Measurements from ENCODE around the gene CPNE9. TPM values are rescaled to one million over a fixed set of nuclear protein-coding genes. Genes with fewer than 3 reads are reported as not detected.

CPNE9 gene
- total RNA-seq, 5 donors from 2014 or later (not counting 1 experiment from before 2014, with no cell fraction given), result 0.19 to 1.5 (median 0.24) TPM; not detected in 1

DNA sequence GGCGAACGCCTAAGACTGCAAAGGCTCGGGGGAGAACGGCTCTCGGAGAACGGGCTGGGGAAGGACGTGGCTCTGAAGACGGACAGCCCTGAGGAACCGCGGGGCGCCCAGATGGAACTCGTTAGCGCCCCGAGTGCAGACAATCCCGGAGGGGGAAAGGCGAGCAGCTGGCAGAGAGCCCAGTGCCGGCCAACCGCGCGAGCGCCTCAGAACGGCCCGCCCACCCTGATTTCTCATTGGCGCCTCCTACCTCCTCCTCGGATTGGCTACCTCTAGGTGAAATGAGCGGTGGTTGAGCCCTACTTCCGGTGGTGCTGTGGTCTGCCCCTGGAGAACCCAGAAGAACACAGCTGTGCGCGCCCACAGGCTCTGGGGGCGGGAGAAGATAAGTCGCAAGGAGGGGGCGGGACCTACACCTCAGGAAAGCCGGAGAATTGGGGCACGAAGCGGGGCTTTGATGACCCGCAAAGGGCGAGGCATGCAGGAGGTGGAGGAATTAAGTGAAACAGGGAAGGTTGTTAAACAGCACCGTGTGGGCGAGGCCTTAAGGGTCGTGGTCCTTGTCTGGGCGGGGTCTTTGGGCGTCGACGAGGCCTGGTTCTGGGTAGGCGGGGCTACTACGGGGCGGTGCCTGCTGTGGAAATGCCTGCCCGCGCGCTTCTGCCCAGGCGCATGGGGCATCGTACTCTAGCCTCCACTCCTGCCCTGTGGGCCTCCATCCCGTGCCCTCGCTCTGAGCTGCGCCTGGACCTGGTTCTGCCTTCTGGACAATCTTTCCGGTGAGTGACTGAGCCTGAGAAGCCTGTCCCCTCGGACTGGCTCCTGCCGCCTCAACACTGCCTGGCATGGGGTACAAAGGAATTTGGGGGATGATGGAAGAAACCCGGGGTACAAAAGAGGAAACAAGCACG is 46.3 kb downstream of the CPNE9 start, which contains the start of gene OGG1:
TSS of gene OGG1 (plus strand) at position 308 of the 911 bp plus-strand sequence. CDS start at position 643, 335 bp downstream.
- H3K9me3 ChIP-seq, result no peaks in the 10 kb centered on the region
- Mint-ChIP-seq H3K9me3 (no peaks in the 10 kb centered on the region), H3K27me3 (no peaks in the 10 kb centered on the region), H3K4me1 (peaks cover 46 to 49% (median 47%) of the 10 kb centered on the region in 3 donors), H3K36me3 (peaks cover 28% of the 10 kb centered on the region), H3K27ac (peak within 1 kb of the TSS; percentile 96 to 97), H3K4me3 (peak within 1 kb of the TSS; percentile 95 to 96 (median 95))
- no peaks in the 10 kb centered on the region for H3K27me3 ChIP-seq (replicated peaks in 1 of 2; ENCODE audit: control insufficient read depth in 2 of 2, extremely low read depth in 1 of 2, insufficient read depth in 2 of 2, low read length in 1 of 2)
- under 1% methylated on average over 56 of the region's 60 CpGs for whole genome bisulfite sequencing (ENCODE audit: insufficient coverage)
- peak within 1 kb of the TSS; percentile 70 to 88 for H3K4me3 ChIP-seq (ENCODE audit: control insufficient read depth in 1 of 2, extremely low read depth in 1 of 2, low read length in 1 of 2)
- ATAC-seq (replicated peaks in 1 of 4) (peak; percentile 95 to 97 (median 96)), DNase-seq (peak; percentile 89 to 97 (median 93))
- peaks cover 15 to 58% of the 10 kb centered on the region in 2 donors for H3K36me3 ChIP-seq (ENCODE audit: control insufficient read depth in 2 of 2, extremely low read depth in 1 of 2, insufficient read depth in 1 of 2, low read length in 1 of 2)
- ChIA-PET POLR2A (interaction anchor here in 1 of 2 donors (1.0 kb wide), 1 partner anchor 43 kb away, joined by 4 read pairs; the partner anchor contains the start of gene ARPC4), CTCF (interaction anchor here (0.5 to 1.4 kb wide), 4 partner anchors 12 to 23 kb away, joined by 3 to 5 read pairs (median 4); no protein-coding TSS in a partner anchor)
- H3K27ac ChIP-seq (ENCODE audit: low read length), result peak within 1 kb of the TSS; percentile 50
- peaks cover 16 to 37% of the 10 kb centered on the region in 2 experiments for H3K4me1 ChIP-seq (ENCODE audit: control insufficient read depth in 1 of 2, extremely low read depth in 1 of 2, insufficient read depth in 2 of 2, low read length in 2 of 2)

GRCh38 chr3:9750556-9751411 is 47.2 kb downstream of the CPNE9 start:
- H3K4me3 ChIP-seq (ENCODE audit: control insufficient read depth in 1 of 2, extremely low read depth in 1 of 2, low read length in 1 of 2), result peak overlapping the region; percentile 70 to 88
- WGBS (ENCODE audit: insufficient coverage), result 36% methylated on average over 11 of the region's 17 CpGs
- peak overlapping the region; percentile 50 for H3K27ac ChIP-seq (ENCODE audit: low read length)
- H3K27me3 ChIP-seq (replicated peaks in 1 of 2; ENCODE audit: control insufficient read depth in 2 of 2, extremely low read depth in 1 of 2, insufficient read depth in 2 of 2, low read length in 1 of 2), result no peaks in the 10 kb centered on the region
- H3K27me3 Mint-ChIP-seq, result no peaks in the 10 kb centered on the region
- ChIA-PET CTCF (interaction anchor here in 1 of 2 donors (0.5 to 1.2 kb wide), 2 partner anchors 13 to 570 kb away, joined by 3 read pairs; partner anchors contain the start of gene SEC13), POLR2A (no interaction called here)
- H3K9me3 Mint-ChIP-seq, result no peaks in the 10 kb centered on the region
- H3K4me1 Mint-ChIP-seq, result peaks cover 50 to 52% (median 51%) of the 10 kb centered on the region in 3 donors
- no peak for ATAC-seq (replicated peaks in 1 of 4)
- peak overlapping the region; percentile 96 to 97 for H3K27ac Mint-ChIP-seq
- no peak for DNase-seq
- H3K36me3 Mint-ChIP-seq, result peaks cover 28% of the 10 kb centered on the region
- no peaks in the 10 kb centered on the region for H3K9me3 ChIP-seq
- H3K4me3 Mint-ChIP-seq, result peak overlapping the region; percentile 95 to 96 (median 95)
- peaks cover 19 to 42% of the 10 kb centered on the region in 2 experiments for H3K4me1 ChIP-seq (ENCODE audit: control insufficient read depth in 1 of 2, extremely low read depth in 1 of 2, insufficient read depth in 2 of 2, low read length in 2 of 2)
- peaks cover 8 to 55% of the 10 kb centered on the region in 2 donors for H3K36me3 ChIP-seq (ENCODE audit: control insufficient read depth in 2 of 2, extremely low read depth in 1 of 2, insufficient read depth in 1 of 2, low read length in 1 of 2)

DNA sequence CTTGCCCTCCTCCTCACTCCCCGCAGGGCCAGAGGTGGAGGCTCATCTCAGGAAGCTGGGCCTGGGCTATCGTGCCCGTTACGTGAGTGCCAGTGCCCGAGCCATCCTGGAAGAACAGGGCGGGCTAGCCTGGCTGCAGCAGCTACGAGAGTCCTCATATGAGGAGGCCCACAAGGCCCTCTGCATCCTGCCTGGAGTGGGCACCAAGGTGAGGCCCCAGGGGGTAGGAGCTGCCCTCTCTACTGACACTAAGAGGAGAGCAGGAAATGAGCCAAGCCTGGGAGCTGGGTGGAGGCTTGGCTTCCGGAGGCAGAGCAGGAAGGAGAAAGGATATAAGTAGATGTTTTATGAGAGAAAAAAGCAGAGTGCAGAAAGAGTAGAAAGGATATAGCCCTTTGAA is 51.0 kb downstream of the CPNE9 start:
- H3K9me3 Mint-ChIP-seq, result no peaks in the 10 kb centered on the region
- H3K4me3 Mint-ChIP-seq, result peak overlapping the region in 1 of 3 donors; percentile 66
- H3K27me3 Mint-ChIP-seq, result no peaks in the 10 kb centered on the region
- Histone ChIP-seq H3K27me3 (replicated peaks in 1 of 2; ENCODE audit: control insufficient read depth in 2 of 2, extremely low read depth in 1 of 2, insufficient read depth in 2 of 2, low read length in 1 of 2) (peaks cover 0 to 2% of the 10 kb centered on the region in 2 experiments), H3K4me1 (ENCODE audit: control insufficient read depth in 1 of 2, extremely low read depth in 1 of 2, insufficient read depth in 2 of 2, low read length in 2 of 2) (peaks cover 19 to 34% of the 10 kb centered on the region in 2 experiments), H3K9me3 (no peaks in the 10 kb centered on the region), H3K27ac (ENCODE audit: low read length) (no peak overlapping the region), H3K4me3 (ENCODE audit: control insufficient read depth in 1 of 2, extremely low read depth in 1 of 2, low read length in 1 of 2) (no peak overlapping the region), H3K36me3 (ENCODE audit: control insufficient read depth in 2 of 2, extremely low read depth in 1 of 2, insufficient read depth in 1 of 2, low read length in 1 of 2) (peaks cover 19 to 68% of the 10 kb centered on the region in 2 donors)
- H3K27ac Mint-ChIP-seq, result peak overlapping the region; percentile 77 to 82
- peaks cover 41 to 44% (median 43%) of the 10 kb centered on the region in 3 donors for H3K4me1 Mint-ChIP-seq
- DNase-seq (no peak), ATAC-seq (replicated peaks in 1 of 4) (no peak)
- ChIA-PET CTCF (interaction anchor here (0.5 to 0.6 kb wide), 2 partner anchors 10 to 474 kb away, joined by 3 read pairs; no protein-coding TSS in a partner anchor), POLR2A (no interaction called here)
- WGBS (ENCODE audit: insufficient coverage), result 89% methylated on average over 7 of the region's 8 CpGs
- H3K36me3 Mint-ChIP-seq, result peaks cover 40% of the 10 kb centered on the region

- ATAC-seq (replicated peaks in 1 of 4), result no peak
- POLR2A ChIA-PET, result no interaction called here
- Mint-ChIP-seq H3K27ac (no peak overlapping the region), H3K4me1 (peaks cover 18 to 23% (median 20%) of the 10 kb centered on the region in 3 donors), H3K36me3 (peaks cover 41% of the 10 kb centered on the region), H3K4me3 (no peak overlapping the region), H3K9me3 (no peaks in the 10 kb centered on the region), H3K27me3 (no peaks in the 10 kb centered on the region)
- H3K4me3 ChIP-seq (ENCODE audit: control insufficient read depth in 1 of 2, extremely low read depth in 1 of 2, low read length in 1 of 2), result no peak overlapping the region
- no peak for DNase-seq
- H3K27ac ChIP-seq (ENCODE audit: low read length), result no peak overlapping the region
- H3K4me1 ChIP-seq (ENCODE audit: control insufficient read depth in 1 of 2, extremely low read depth in 1 of 2, insufficient read depth in 2 of 2, low read length in 2 of 2), result peaks cover 4 to 15% of the 10 kb centered on the region in 2 experiments
- no peaks in the 10 kb centered on the region for H3K9me3 ChIP-seq
- peaks cover 19 to 60% of the 10 kb centered on the region in 2 donors for H3K36me3 ChIP-seq (ENCODE audit: control insufficient read depth in 2 of 2, extremely low read depth in 1 of 2, insufficient read depth in 1 of 2, low read length in 1 of 2)
- 100% methylated on average over 9 of the region's 13 CpGs for WGBS (ENCODE audit: insufficient coverage)
- peaks cover 0 to 2% of the 10 kb centered on the region in 2 experiments for H3K27me3 ChIP-seq (replicated peaks in 1 of 2; ENCODE audit: control insufficient read depth in 2 of 2, extremely low read depth in 1 of 2, insufficient read depth in 2 of 2, low read length in 1 of 2)
- CTCF ChIA-PET, result no interaction called here
Measured at GRCh38 chr3:9757427-9757826, 53.8 kb downstream of the CPNE9 start.

DNA sequence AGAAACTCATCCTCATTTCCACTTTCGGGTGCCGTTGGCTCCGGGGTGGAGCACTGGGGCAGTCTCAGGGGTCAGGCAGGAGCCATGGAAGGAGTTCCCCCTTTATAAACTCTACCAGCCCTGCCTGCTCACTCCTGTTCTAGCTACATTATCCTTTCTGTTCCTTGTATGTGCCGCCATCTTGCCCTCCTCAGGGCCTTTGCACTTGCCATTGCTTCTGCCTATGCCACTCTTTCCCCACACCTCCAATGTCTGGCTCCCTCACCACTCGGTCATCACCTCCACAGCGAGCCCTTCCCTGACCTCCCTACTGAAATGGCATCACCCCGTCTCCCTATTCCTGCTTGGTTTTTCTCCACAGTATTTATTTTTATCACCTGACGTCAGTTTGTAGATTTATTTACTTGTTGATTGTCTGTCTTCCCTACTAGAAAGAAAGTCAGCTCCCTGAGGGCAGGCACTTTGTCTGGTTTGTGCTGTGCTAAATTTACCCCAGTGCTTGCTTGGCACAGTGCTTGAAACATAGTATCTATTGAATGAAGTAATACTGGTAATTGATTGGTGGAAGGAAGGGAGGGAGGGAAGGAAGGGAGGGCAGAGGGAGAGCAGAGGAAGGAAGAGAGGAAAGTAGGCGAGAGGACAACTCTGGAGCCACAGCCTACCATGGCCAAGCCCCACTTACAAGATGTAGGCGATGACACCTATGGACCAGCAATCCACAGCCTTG is 57.3 kb downstream of the CPNE9 start:
- Mint-ChIP-seq H3K36me3 (peaks cover 33% of the 10 kb centered on the region), H3K9me3 (no peaks in the 10 kb centered on the region), H3K4me3 (no peak overlapping the region), H3K4me1 (peaks cover 0 to 5% (median 2%) of the 10 kb centered on the region in 3 donors), H3K27me3 (no peaks in the 10 kb centered on the region), H3K27ac (no peak overlapping the region)
- ATAC-seq (replicated peaks in 1 of 4) (no peak), DNase-seq (no peak)
- H3K4me1 ChIP-seq (ENCODE audit: control insufficient read depth in 1 of 2, extremely low read depth in 1 of 2, insufficient read depth in 2 of 2, low read length in 2 of 2), result no peaks in the 10 kb centered on the region
- H3K27me3 ChIP-seq (replicated peaks in 1 of 2; ENCODE audit: control insufficient read depth in 2 of 2, extremely low read depth in 1 of 2, insufficient read depth in 2 of 2, low read length in 1 of 2), result peaks cover 0 to 2% of the 10 kb centered on the region in 2 experiments
- peaks cover 15 to 38% of the 10 kb centered on the region in 2 donors for H3K36me3 ChIP-seq (ENCODE audit: control insufficient read depth in 2 of 2, extremely low read depth in 1 of 2, insufficient read depth in 1 of 2, low read length in 1 of 2)
- no peak overlapping the region for H3K4me3 ChIP-seq (ENCODE audit: control insufficient read depth in 1 of 2, extremely low read depth in 1 of 2, low read length in 1 of 2)
- H3K9me3 ChIP-seq, result no peaks in the 10 kb centered on the region
- ChIA-PET CTCF (no interaction called here), POLR2A (no interaction called here)
- no peak overlapping the region for H3K27ac ChIP-seq (ENCODE audit: low read length)
- WGBS (ENCODE audit: insufficient coverage), result 100% methylated on average over 5 of the region's 10 CpGs

All from T-cell (primary cell).